H9 (cell line): ENCODE data around the gene NSG1. TPM values are rescaled to one million over a fixed set of nuclear protein-coding genes. Genes with fewer than 3 reads are reported as not detected.

Experiments used
- DNase-seq: peaks from one replicate; pipeline ENCODE4 v3.0.0-alpha.2; 2017
- H2AFZ ChIP-seq: one replicate; pipeline ENCODE4 v1.6.1; 2013; ENCODE audit warnings: mild to moderate bottlenecking, low read length, control low read depth, moderate library complexity
- H2AK5ac ChIP-seq: 2 replicates; pipeline ENCODE4 v1.6.1; 2013; ENCODE audit warnings: low read length, control low read depth, mixed read lengths; ENCODE audit not compliant: insufficient read length
- H2BK120ac ChIP-seq: one replicate; pipeline ENCODE4 v1.6.1; 2013; ENCODE audit warnings: low read depth, mild to moderate bottlenecking, low read length, control low read depth, inconsistent platforms; ENCODE audit not compliant: poor library complexity, severe bottlenecking
- H2BK12ac ChIP-seq: 2 replicates; pipeline ENCODE4 v1.6.1; 2013; ENCODE audit warnings: low read length, control low read depth, mixed read lengths, low read depth; ENCODE audit not compliant: insufficient read length
- H2BK15ac ChIP-seq: 2 replicates; pipeline ENCODE4 v1.6.1; 2013; ENCODE audit warnings: low read depth, low read length, control low read depth
- H2BK20ac ChIP-seq: one replicate; pipeline ENCODE4 v1.6.1; 2013; ENCODE audit warnings: low read depth, mild to moderate bottlenecking, low read length, control low read depth, inconsistent platforms; ENCODE audit not compliant: poor library complexity, severe bottlenecking
- H2BK5ac ChIP-seq: 2 replicates; pipeline ENCODE4 v1.6.1; 2013; ENCODE audit warnings: low read length, control low read depth, mixed read lengths; ENCODE audit not compliant: insufficient read length
- H3K14ac ChIP-seq: 2 replicates; pipeline ENCODE4 v1.6.1; 2013; ENCODE audit warnings: low read length, control low read depth; ENCODE audit not compliant: insufficient read depth
- H3K18ac ChIP-seq: 2 replicates; pipeline ENCODE4 v1.6.1; 2013; ENCODE audit warnings: low read depth, mild to moderate bottlenecking, mixed read lengths, low read length, control low read depth; ENCODE audit not compliant: insufficient read length
- H3K23ac ChIP-seq: 2 replicates; pipeline ENCODE4 v1.6.1; 2013; ENCODE audit warnings: low read length, control low read depth, mixed read lengths, low read depth; ENCODE audit not compliant: insufficient read length
- H3K23me2 ChIP-seq: 2 replicates; pipeline ENCODE4 v1.6.1; 2013; ENCODE audit warnings: low read depth, mild to moderate bottlenecking, mixed read lengths, low read length, control low read depth; ENCODE audit not compliant: insufficient read length, poor library complexity, severe bottlenecking
- H3K27ac ChIP-seq: 2 replicates; pipeline ENCODE4 v1.5.1; 2013; ENCODE audit warnings: low read length, control low read depth, mixed read lengths, low read depth; ENCODE audit not compliant: insufficient read length
- H3K27me3 ChIP-seq: 2 replicates; pipeline ENCODE4 v1.6.1; 2013; ENCODE audit warnings: low read length, control low read depth, inconsistent platforms; ENCODE audit not compliant: insufficient read depth
- H3K4ac ChIP-seq: 2 replicates; pipeline ENCODE4 v1.6.1; 2013; ENCODE audit warnings: low read depth, mild to moderate bottlenecking, control low read depth, inconsistent platforms, low read length, moderate library complexity
- H3K4me1 ChIP-seq: 2 replicates; pipeline ENCODE4 v1.6.1; 2013; ENCODE audit warnings: low read length, control low read depth, inconsistent platforms; ENCODE audit not compliant: insufficient read depth
- H3K4me2 ChIP-seq: 2 replicates; pipeline ENCODE4 v1.6.1; 2013; ENCODE audit warnings: low read length, control low read depth, mixed read lengths; ENCODE audit not compliant: insufficient read length, insufficient read depth
- H3K56ac ChIP-seq: 2 replicates; pipeline ENCODE4 v1.6.1; 2013; ENCODE audit warnings: low read depth, mild to moderate bottlenecking, mixed read lengths, low read length, control low read depth; ENCODE audit not compliant: insufficient read length
- H3K79me1 ChIP-seq: 2 replicates; pipeline ENCODE4 v1.6.1; 2013; ENCODE audit warnings: low read depth, mild to moderate bottlenecking, moderate library complexity, low read length, control low read depth, inconsistent platforms; ENCODE audit not compliant: insufficient read depth, poor library complexity, severe bottlenecking
- H3K79me2 ChIP-seq: 2 replicates; pipeline ENCODE4 v1.6.1; 2013; ENCODE audit warnings: low read length, control low read depth, inconsistent platforms; ENCODE audit not compliant: insufficient read depth
- H3K9ac ChIP-seq: 2 replicates; pipeline ENCODE4 v1.6.1; 2013; ENCODE audit warnings: low read length, control low read depth, mixed read lengths; ENCODE audit not compliant: insufficient read length; ENCODE audit errors: extremely low read depth
- H3K9me3 ChIP-seq: one replicate; pipeline ENCODE4 v1.6.1; 2013; ENCODE audit warnings: low read depth, low read length, inconsistent platforms; ENCODE audit not compliant: control insufficient read depth
- H3T11ph ChIP-seq: one replicate; pipeline ENCODE4 v1.6.1; 2013; ENCODE audit warnings: mild to moderate bottlenecking, low read length, control low read depth, inconsistent platforms
- H4K20me1 ChIP-seq: one replicate; pipeline ENCODE4 v1.6.1; 2013; ENCODE audit not compliant: control insufficient read depth, insufficient read length, insufficient read depth
- H4K5ac ChIP-seq: 2 replicates; pipeline ENCODE4 v1.6.1; 2013; ENCODE audit warnings: low read depth, mild to moderate bottlenecking, mixed read lengths, low read length, control low read depth; ENCODE audit not compliant: insufficient read length
- H4K8ac ChIP-seq: replicated peaks from 2 replicates; pipeline ENCODE4 v1.6.1; 2013; ENCODE audit warnings: low read length, control low read depth, mixed read lengths, low read depth; ENCODE audit not compliant: insufficient read length
- H4K91ac ChIP-seq: 2 replicates; pipeline ENCODE4 v1.6.1; 2013; ENCODE audit warnings: low read depth, mild to moderate bottlenecking, moderate library complexity, mixed read lengths, low read length, control low read depth; ENCODE audit not compliant: insufficient read length
- H3K27ac Mint-ChIP-seq, 3 experiments: 2 replicates in 2 of 3; 3 replicates in 1 of 3; pipeline ENCODE4 v1.8.0; 2020 to 2021; ENCODE audit warnings: mixed read lengths in 3 of 3, mild to moderate bottlenecking in 1 of 3, moderate library complexity in 1 of 3
- H3K27me3 Mint-ChIP-seq: 2 replicates; pipeline ENCODE4 v1.8.0; 2021; ENCODE audit warnings: low read depth, mild to moderate bottlenecking, moderate library complexity, mixed read lengths
- H3K36me3 Mint-ChIP-seq, 3 experiments: 2 replicates in 2 of 3; 3 replicates in 1 of 3; pipeline ENCODE4 v1.8.0; 2020 to 2021; ENCODE audit warnings: low read depth in 3 of 3, mixed read lengths in 3 of 3; ENCODE audit not compliant: insufficient read depth in 1 of 3
- H3K4me1 Mint-ChIP-seq, 2 experiments: 2 replicates each; pipeline ENCODE4 v1.8.0; 2020; ENCODE audit warnings: mixed read lengths in 2 of 2
- H3K4me3 Mint-ChIP-seq, 2 experiments: 2 replicates in 1 of 2; 3 replicates in 1 of 2; pipeline ENCODE4 v1.8.0; 2020 to 2021; ENCODE audit warnings: mild to moderate bottlenecking in 2 of 2, mixed read lengths in 2 of 2, moderate library complexity in 1 of 2
- H3K9me3 Mint-ChIP-seq, 2 experiments: 2 replicates in 1 of 2; 3 replicates in 1 of 2; pipeline ENCODE4 v1.8.0; 2020; ENCODE audit warnings: mild to moderate bottlenecking in 2 of 2, mixed read lengths in 2 of 2, moderate library complexity in 1 of 2
- CTCF ChIP-seq: fragments of 200-600 bp; sonication (generic); conservative IDR thresholded peaks from 3 replicates; pipeline ENCODE4 v1.8.0; 2021; ENCODE audit warnings: antibody characterized with exemption, mild to moderate bottlenecking
- WGBS: extraction: QIAGEN DNeasy Blood & Tissue Kit; methylation state at CpG from one replicate; pipeline ENCODE4 v1.1.7; 2013; ENCODE audit warnings: missing lambda C conversion rate, low lambda C conversion rate, mixed read lengths; ENCODE audit not compliant: insufficient read length; ENCODE audit errors: extremely low coverage; 5-methylcytosine and 5-hydroxymethylcytosine counted together
- total RNA-seq: library from RNA; stranded (reverse); gene quantifications from 2 replicates; pipeline ENCODE4 v1.2.1, GENCODE V29; 2021

NSG1 gene
- total RNA-seq, 1 experiment from 2014 or later = 9.3 TPM

DNA sequence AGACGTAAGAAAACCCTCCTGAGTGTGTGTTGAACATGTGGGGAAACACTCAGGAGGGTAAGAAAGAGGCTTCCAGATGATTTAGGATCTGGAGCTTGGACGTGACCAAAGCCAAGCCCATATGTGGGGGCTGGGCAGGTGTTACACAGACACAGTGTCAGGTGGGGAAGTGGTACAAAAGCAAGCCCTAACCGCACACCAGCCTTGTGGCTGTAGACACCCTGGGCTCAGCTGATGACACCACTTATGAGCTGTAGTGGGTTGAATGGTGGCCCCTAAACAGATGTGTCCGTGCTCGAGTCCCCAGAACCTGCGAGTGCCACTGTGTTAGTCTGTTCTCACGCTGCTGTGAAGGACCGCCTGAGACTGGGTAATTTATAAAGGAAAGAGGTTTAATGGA is 25.0 kb upstream of the NSG1 start:
- WGBS = no CpG with 5 or more reads among the region's 8 CpGs
- no peak overlapping the region for H3K27ac Mint-ChIP-seq
- Histone ChIP-seq H2AK5ac (no peak overlapping the region), H3K4me2 (no peak overlapping the region), H3K14ac (no peak overlapping the region), H4K20me1 (no peaks in the 10 kb centered on the region), H3T11ph (no peak overlapping the region), H2BK15ac (no peak overlapping the region), H4K91ac (no peak overlapping the region), H4K5ac (no peak overlapping the region), H3K27ac (no peak overlapping the region), H3K4ac (no peak overlapping the region), H4K8ac (no peak overlapping the region), H3K27me3 (no peaks in the 10 kb centered on the region), H2BK5ac (no peak overlapping the region), H3K9ac (no peak overlapping the region), H3K18ac (no peak overlapping the region), H2AFZ (no peak overlapping the region), H3K23ac (no peak overlapping the region), H3K79me2 (no peaks in the 10 kb centered on the region), H2BK12ac (no peak overlapping the region), H2BK120ac (no peak overlapping the region), H3K56ac (no peak overlapping the region), H2BK20ac (no peak overlapping the region), H3K9me3 (no peaks in the 10 kb centered on the region), H3K79me1 (no peaks in the 10 kb centered on the region), H3K4me1 (no peaks in the 10 kb centered on the region), H3K23me2 (no peaks in the 10 kb centered on the region)
- peaks cover 2 to 12% of the 10 kb centered on the region in 2 experiments; a peak in 2 of 5 replicates for H3K9me3 Mint-ChIP-seq
- H3K27me3 Mint-ChIP-seq = peaks cover 22% of the 10 kb centered on the region
- TF ChIP-seq CTCF = no peak
- peaks cover 21 to 25% of the 10 kb centered on the region in 2 experiments for H3K4me1 Mint-ChIP-seq
- DNase-seq = no peak
- H3K4me3 Mint-ChIP-seq = no peak overlapping the region
- H3K36me3 Mint-ChIP-seq = peaks cover 2 to 7% (median 2%) of the 10 kb centered on the region in 3 experiments; a peak in 4 of 7 replicates
